GM12878 (cell line): ENCODE measurements around the gene ADARB1. TPM values are rescaled to one million over a fixed set of nuclear protein-coding genes. Genes with fewer than 3 reads are reported as not detected.

ENCODE experiments used
- ATAC-seq: fragments of 200-7000 bp; cut with Tn5 transposase; 3 replicates; pipeline ENCODE4 v1.9.1; 2020; ENCODE audit warnings: mild to moderate bottlenecking, moderate library complexity
- BruUV-seq: library from RNA; stranded (reverse); fragments of 400-500 nt; replicated peaks from 2 replicates; lab custom pipeline; 2021; lab: Mats Ljungman, UMichigan
- CTCF ChIA-PET: fragments of 300-600 bp; sonication (Branson Sonifier 250); formaldehyde crosslinking; extraction: SDS; loops from one replicate; lab custom pipeline; 2021; ENCODE audit warnings: inconsistent platforms; lab: Yijun Ruan, JAX
- POLR2A ChIA-PET: fragments of 350-600 bp; formaldehyde crosslinking; extraction: SDS; loops from one replicate; lab custom pipeline; 2021; ENCODE audit warnings: inconsistent platforms; lab: Charles Lee
- RAD21 ChIA-PET: fragments of 300-600 bp; sonication (Branson Sonifier 250); formaldehyde crosslinking; loops from one replicate; lab custom pipeline; 2023; ENCODE audit warnings: antibody characterized with exemption; ENCODE audit not compliant: unreplicated experiment; lab: Charles Lee
- SMC1A ChIA-PET: fragments of 300-600 bp; sonication (Branson Sonifier 250); formaldehyde crosslinking; loops from one replicate; lab custom pipeline; 2023; ENCODE audit not compliant: unreplicated experiment, uncharacterized antibody; lab: Charles Lee
- DNase-seq: peaks from one replicate; pipeline ENCODE4 v3.0.0-alpha.2; 2011; ENCODE audit warnings: low read depth, low spot score
- FAIRE-seq: peaks from 3 replicates; lab custom pipeline; 2011; peaks lifted over from hg19 to GRCh38; lab: Jason Lieb, UNC
- H2AFZ ChIP-seq: 2 replicates; pipeline ENCODE4 v1.6.0; 2011; ENCODE audit warnings: low read depth, low read length, control low read depth; ENCODE audit not compliant: control insufficient read depth
- H3K27ac ChIP-seq: 2 replicates; pipeline ENCODE4 v1.5.1; 2011; ENCODE audit warnings: control low read depth; ENCODE audit not compliant: control insufficient read depth, insufficient read depth
- H3K27me3 ChIP-seq, 2 experiments: replicated peaks in 1 of 2; 2 replicates each; pipeline versions ENCODE4 v1.6.0 to v1.6.1; 2011; ENCODE audit warnings: low read length in 1 of 2; ENCODE audit not compliant: control insufficient read depth in 2 of 2, insufficient read depth in 2 of 2
- H3K36me3 ChIP-seq, 2 experiments: 2 replicates each; pipeline ENCODE4 v1.5.1; 2011; ENCODE audit warnings: low read length in 1 of 2; ENCODE audit not compliant: control insufficient read depth in 2 of 2, insufficient read depth in 2 of 2
- H3K4me1 ChIP-seq: 2 replicates; pipeline ENCODE4 v1.6.1; 2011; ENCODE audit warnings: mild to moderate bottlenecking, low read length, moderate library complexity, mixed read lengths; ENCODE audit not compliant: control insufficient read depth, insufficient read depth
- H3K4me2 ChIP-seq: 2 replicates; pipeline ENCODE4 v1.6.0; 2011; ENCODE audit warnings: control low read depth; ENCODE audit not compliant: control insufficient read depth, insufficient read depth
- H3K4me3 ChIP-seq: fragments of 200-600 bp; sonication (generic); 2 replicates; pipeline ENCODE4 v1.5.1; 2016
- H3K79me2 ChIP-seq: 2 replicates; pipeline ENCODE4 v1.6.0; 2011; ENCODE audit warnings: low read length; ENCODE audit not compliant: control insufficient read depth, insufficient read depth
- H3K9ac ChIP-seq: 2 replicates; pipeline ENCODE4 v1.8.0; 2011; ENCODE audit warnings: low read length, control low read depth, mixed read lengths; ENCODE audit not compliant: control insufficient read depth, insufficient read depth
- H3K9me3 ChIP-seq: replicated peaks from 3 replicates; pipeline ENCODE4 v1.5.1; 2011; ENCODE audit warnings: mild to moderate bottlenecking, low read length; ENCODE audit not compliant: control insufficient read depth, insufficient read depth
- H4K20me1 ChIP-seq: 2 replicates; pipeline ENCODE4 v1.6.0; 2011; ENCODE audit not compliant: control insufficient read depth, insufficient read depth
- BACH1 ChIP-seq: fragments of 450-650 bp; IDR thresholded peaks from 2 replicates; pipeline ENCODE4 v1.6.1; 2017; ENCODE audit warnings: mild to moderate bottlenecking, borderline replicate concordance
- BHLHE40 ChIP-seq, 2 experiments: fragments of 450-650 bp in 1 of 2; IDR thresholded peaks; 2 replicates each; pipeline ENCODE4 v1.6.1; 2011 to 2017; ENCODE audit warnings: low read depth in 2 of 2, borderline replicate concordance in 1 of 2, improper control_type of control experiment in 1 of 2, low read length in 1 of 2, mild to moderate bottlenecking in 1 of 2
- EED ChIP-seq: sonication (generic); IDR thresholded peaks from 2 replicates; pipeline ENCODE4 v1.6.1; 2016; ENCODE audit warnings: antibody characterized with exemption, low read depth
- ETV6 ChIP-seq, 2 experiments: fragments of 450-650 bp in 1 of 2; IDR thresholded peaks in 1 of 2; conservative IDR thresholded peaks in 1 of 2; 2 replicates each; pipeline ENCODE4 v1.6.1; 2014; ENCODE audit warnings: antibody characterized with exemption in 1 of 2, borderline replicate concordance in 1 of 2, low read depth in 1 of 2, mild to moderate bottlenecking in 1 of 2, moderate library complexity in 1 of 2
- HDGF ChIP-seq: fragments of 450-650 bp; IDR thresholded peaks from 2 replicates; pipeline ENCODE4 v1.6.1; 2016; ENCODE audit warnings: antibody characterized with exemption
- IKZF1 ChIP-seq: fragments of 450-650 bp; conservative IDR thresholded peaks from 2 replicates; pipeline ENCODE4 v1.6.1; 2017; ENCODE audit warnings: antibody characterized with exemption, mild to moderate bottlenecking
- IKZF2 ChIP-seq, 2 experiments: fragments of 450-650 bp; IDR thresholded peaks; 2 replicates each; pipeline ENCODE4 v1.6.1; 2017; ENCODE audit warnings: mild to moderate bottlenecking in 2 of 2, moderate library complexity in 2 of 2
- NBN ChIP-seq: fragments of 450-650 bp; IDR thresholded peaks from 2 replicates; pipeline ENCODE4 v1.6.1; 2016
- NR2C1 ChIP-seq: fragments of 450-650 bp; IDR thresholded peaks from 2 replicates; pipeline ENCODE4 v1.6.1; 2017; ENCODE audit warnings: antibody characterized with exemption, mild to moderate bottlenecking, moderate library complexity
- NR2F1 ChIP-seq: fragments of 450-650 bp; conservative IDR thresholded peaks from 2 replicates; pipeline ENCODE4 v1.6.1; 2017; ENCODE audit warnings: mild to moderate bottlenecking
- POLR2AphosphoS2 ChIP-seq: IDR thresholded peaks from 2 replicates; pipeline ENCODE4 v1.6.1; 2011; ENCODE audit warnings: low read depth, mild to moderate bottlenecking, low read length, improper control_type of control experiment, moderate library complexity
- RAD21 ChIP-seq: IDR thresholded peaks from 2 replicates; pipeline ENCODE4 v1.6.1; 2011; ENCODE audit warnings: mild to moderate bottlenecking, low read depth, low read length, moderate library complexity; ENCODE audit not compliant: insufficient read depth
- RUNX3 ChIP-seq: IDR thresholded peaks from 2 replicates; pipeline ENCODE4 v1.6.1; 2012; ENCODE audit warnings: low read length, inconsistent platforms
- SPI1 ChIP-seq: IDR thresholded peaks from 2 replicates; pipeline ENCODE4 v1.6.1; 2011; ENCODE audit warnings: low read depth, mild to moderate bottlenecking, low read length, moderate library complexity, borderline replicate concordance; ENCODE audit not compliant: insufficient read depth
- WGBS: methylation state at CpG from one replicate; pipeline ENCODE4 v1.1.6; 2016; ENCODE audit warnings: low lambda C conversion rate; ENCODE audit not compliant: insufficient replicate concordance, insufficient coverage; ENCODE audit errors: missing lambda C conversion rate; 5-methylcytosine and 5-hydroxymethylcytosine counted together
- in situ Hi-C: fragments of 300-500 bp; cut with MboI; formaldehyde crosslinking; loops from 9 replicates; pipeline ENCODE4 v1.14.3; 2018; ENCODE audit warnings: mixed read lengths
- intact Hi-C: fragments of 100-400 bp; cut with micrococcal nuclease; formaldehyde crosslinking; loops from one replicate; pipeline ENCODE4 v1.14.2; 2022; ENCODE audit not compliant: unreplicated experiment
- polyA plus RNA-seq, 11 experiments: library from polyadenylated mRNA; depleted of rRNA in 4 of 11; unstranded in 6 of 11; stranded (reverse) in 5 of 11; fragments of >200 nt; fragmentation: Nextera tagmentation in 4 of 11; fragmentation: Illumina TruSeq in 1 of 11; extraction: Ambion mirVana in 4 of 11; extraction: Trizol in 1 of 11; gene quantifications; 1 replicate in 1 of 11; 2 replicates in 10 of 11; pipeline versions ENCODE4 v1.2.1 to v1.2.3, GENCODE V29; 2011 to 2016; ENCODE audit warnings: inconsistent platforms in 2 of 11, missing spikeins in 2 of 11, low read depth in 1 of 11
- total RNA-seq, 4 experiments: library from RNA; depleted of rRNA in 3 of 4; stranded (reverse); fragments of >200 nt in 3 of 4; fragmentation: Illumina TruSeq in 1 of 4; extraction: Trizol in 1 of 4; gene quantifications; 2 replicates each; pipeline versions ENCODE4 v1.2.1 to v1.2.3, GENCODE V29; 2013 to 2021
- TF ChIP-seq, protein P1 (sequence below): IDR thresholded peaks from 2 replicates; pipeline ENCODE4 v1.6.1; 2012; ENCODE audit warnings: low read depth, low read length, improper control_type of control experiment
- TF ChIP-seq, protein P2 (sequence below): fragments of 450-650 bp; IDR thresholded peaks from 2 replicates; pipeline ENCODE4 v1.6.1; 2017; ENCODE audit warnings: low read depth, mild to moderate bottlenecking, moderate library complexity
- TF ChIP-seq, protein P3 (sequence below): IDR thresholded peaks from 2 replicates; pipeline ENCODE4 v1.6.1; 2012; ENCODE audit warnings: low read depth, low read length, improper control_type of control experiment

The ADARB1 gene
- total and polyA plus RNA-seq, 10 of the 15 experiments (the other 5 are each of a cell fraction or from before 2014, with no cell fraction given): 5.7 to 61.7 (median 25.3) TPM

DNA sequence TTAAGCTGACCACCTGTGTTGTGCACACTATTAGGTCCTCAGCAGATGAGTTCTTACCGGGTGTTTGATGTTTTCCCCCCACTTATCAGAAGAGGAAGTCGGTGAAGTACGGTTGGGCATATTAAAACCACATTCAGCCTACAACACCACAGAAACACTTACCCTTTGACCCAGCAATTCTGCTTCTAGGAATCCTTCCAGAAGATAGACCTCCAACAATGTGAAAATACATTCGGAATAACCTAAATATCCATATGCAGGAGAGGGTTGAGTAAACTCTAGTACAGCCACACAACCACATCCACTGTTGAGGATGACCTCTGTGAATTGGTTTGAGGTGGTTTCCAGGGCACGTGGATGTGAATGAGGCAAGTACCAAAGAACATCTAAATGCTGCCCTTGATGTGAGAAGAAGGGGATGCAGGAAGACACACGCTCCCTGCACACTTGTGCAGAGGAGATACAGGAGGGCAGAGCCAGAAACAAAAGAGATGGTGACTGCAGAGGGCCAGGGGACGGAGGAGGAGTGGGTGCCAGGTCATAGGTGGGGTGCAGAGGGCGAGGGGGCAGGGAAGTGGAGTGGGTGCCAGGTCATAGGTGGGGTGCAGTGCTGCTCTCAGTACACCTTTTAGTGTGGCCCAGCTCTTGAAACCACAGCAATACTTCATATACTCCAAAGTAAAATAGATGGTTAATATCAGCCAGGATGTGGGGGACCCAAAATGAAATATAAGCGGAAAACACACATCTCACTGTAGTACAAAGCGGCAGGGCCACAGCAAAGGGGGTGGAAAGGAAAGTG lies 12.8 kb downstream of the ADARB1 start:
- ChIA-PET POLR2A (interaction anchor here (1.2 kb wide), 1 partner anchor 15 kb away, joined by 4 read pairs; no protein-coding TSS in a partner anchor), SMC1A (interaction anchor here (0.7 to 2.5 kb wide), 5 partner anchors 9 to 38 kb away, joined by 3 to 12 read pairs (median 9); no protein-coding TSS in a partner anchor), CTCF (interaction anchor here (1.4 to 2.9 kb wide), 3 partner anchors 11 to 51 kb away, joined by 4 to 21 read pairs (median 10); no protein-coding TSS in a partner anchor), RAD21 (interaction anchor here (0.6 to 1.6 kb wide), 4 partner anchors 9 to 41 kb away, joined by 3 to 5 read pairs (median 4); no protein-coding TSS in a partner anchor)
- ATAC-seq (peak; percentile 65), FAIRE-seq (no peak), DNase-seq (no peak)
- H4K20me1 ChIP-seq: no peaks in the 10 kb centered on the region
- BruUV-seq: no TSS peak
- no peak overlapping the region for H3K4me3 ChIP-seq
- WGBS: 21% methylated on average over 10 of the region's 10 CpGs
- no peak overlapping the region for H3K4me2 ChIP-seq
- H3K9ac ChIP-seq: no peak overlapping the region
- TF ChIP-seq SPI1 (peak; percentile 75), IKZF1 (peak; percentile 39; the same call in 1 of the 2 replicates), HDGF (0 out of 2 replicates have a peak, but pooled peaks have one; percentile 38), NR2C1 (peak; percentile 39; the same call in 1 of the 2 replicates), IKZF2 (IDR thresholded peaks at IDR 0.05) (peak in 1 of 2 experiments; percentile 10; a peak in 1 of 4 replicates), POLR2AphosphoS2 (no peak), BACH1 (no peak), ETV6 (conservative IDR thresholded peaks at IDR 0.05 in 1 of 2, IDR thresholded peaks at IDR 0.05 in 1 of 2; ENCODE audit: borderline replicate concordance in 1 of 2, low read depth in 1 of 2) (peak in 1 of 2 experiments; percentile 44; a peak in 1 of 4 replicates), EED (peak; percentile 49), NR2F1 (peak; percentile 94), NBN (0 out of 2 replicates have a peak, but pooled peaks have one; percentile 32), BHLHE40 (IDR thresholded peaks at IDR 0.05; ENCODE audit: borderline replicate concordance in 1 of 2, low read depth in 2 of 2, low read length in 1 of 2) (peak; percentile 50 to 71; a peak in 3 of 4 replicates), RAD21 (no peak), RUNX3 (peak; percentile 81)
- TF ChIP-seq, protein P1, sequence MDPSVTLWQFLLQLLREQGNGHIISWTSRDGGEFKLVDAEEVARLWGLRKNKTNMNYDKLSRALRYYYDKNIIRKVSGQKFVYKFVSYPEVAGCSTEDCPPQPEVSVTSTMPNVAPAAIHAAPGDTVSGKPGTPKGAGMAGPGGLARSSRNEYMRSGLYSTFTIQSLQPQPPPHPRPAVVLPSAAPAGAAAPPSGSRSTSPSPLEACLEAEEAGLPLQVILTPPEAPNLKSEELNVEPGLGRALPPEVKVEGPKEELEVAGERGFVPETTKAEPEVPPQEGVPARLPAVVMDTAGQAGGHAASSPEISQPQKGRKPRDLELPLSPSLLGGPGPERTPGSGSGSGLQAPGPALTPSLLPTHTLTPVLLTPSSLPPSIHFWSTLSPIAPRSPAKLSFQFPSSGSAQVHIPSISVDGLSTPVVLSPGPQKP: no peak
- TF ChIP-seq, protein P2, sequence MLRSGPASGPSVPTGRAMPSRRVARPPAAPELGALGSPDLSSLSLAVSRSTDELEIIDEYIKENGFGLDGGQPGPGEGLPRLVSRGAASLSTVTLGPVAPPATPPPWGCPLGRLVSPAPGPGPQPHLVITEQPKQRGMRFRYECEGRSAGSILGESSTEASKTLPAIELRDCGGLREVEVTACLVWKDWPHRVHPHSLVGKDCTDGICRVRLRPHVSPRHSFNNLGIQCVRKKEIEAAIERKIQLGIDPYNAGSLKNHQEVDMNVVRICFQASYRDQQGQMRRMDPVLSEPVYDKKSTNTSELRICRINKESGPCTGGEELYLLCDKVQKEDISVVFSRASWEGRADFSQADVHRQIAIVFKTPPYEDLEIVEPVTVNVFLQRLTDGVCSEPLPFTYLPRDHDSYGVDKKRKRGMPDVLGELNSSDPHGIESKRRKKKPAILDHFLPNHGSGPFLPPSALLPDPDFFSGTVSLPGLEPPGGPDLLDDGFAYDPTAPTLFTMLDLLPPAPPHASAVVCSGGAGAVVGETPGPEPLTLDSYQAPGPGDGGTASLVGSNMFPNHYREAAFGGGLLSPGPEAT: peak; percentile 42; the same call in 1 of the 2 replicates
- TF ChIP-seq, protein P3, sequence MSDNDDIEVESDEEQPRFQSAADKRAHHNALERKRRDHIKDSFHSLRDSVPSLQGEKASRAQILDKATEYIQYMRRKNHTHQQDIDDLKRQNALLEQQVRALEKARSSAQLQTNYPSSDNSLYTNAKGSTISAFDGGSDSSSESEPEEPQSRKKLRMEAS: 0 out of 2 replicates have a peak, but pooled peaks have one; percentile 15
- no peak overlapping the region for H2AFZ ChIP-seq
- no peaks in the 10 kb centered on the region for H3K9me3 ChIP-seq
- no peaks in the 10 kb centered on the region for H3K4me1 ChIP-seq
- H3K27me3 ChIP-seq: peaks cover 0 to 9% of the 10 kb centered on the region in 2 experiments; a peak in 1 of 4 replicates
- no peaks in the 10 kb centered on the region for H3K36me3 ChIP-seq
- H3K79me2 ChIP-seq: no peaks in the 10 kb centered on the region
- intact Hi-C loops: no loop called here
- in situ Hi-C loops: no loop called here
- no peak overlapping the region for H3K27ac ChIP-seq
